Tongue (tissue), 2 donors: ENCODE results near the gene GTF3C2. TPM values are rescaled to one million over a fixed set of nuclear protein-coding genes. Genes with fewer than 3 reads are reported as not detected.

ENCODE experiments used
- DNase-seq: peaks from one replicate; pipeline ENCODE4 v3.0.0-alpha.2; 2015
- total RNA-seq: library from RNA; depleted of rRNA; stranded (reverse); fragments of >200 nt; gene quantifications from one replicate; pipeline ENCODE4 v1.2.3, GENCODE V29; 2014

Gene GTF3C2
- total RNA-seq, 1 donor from 2014 or later, result 30.3 TPM

DNA sequence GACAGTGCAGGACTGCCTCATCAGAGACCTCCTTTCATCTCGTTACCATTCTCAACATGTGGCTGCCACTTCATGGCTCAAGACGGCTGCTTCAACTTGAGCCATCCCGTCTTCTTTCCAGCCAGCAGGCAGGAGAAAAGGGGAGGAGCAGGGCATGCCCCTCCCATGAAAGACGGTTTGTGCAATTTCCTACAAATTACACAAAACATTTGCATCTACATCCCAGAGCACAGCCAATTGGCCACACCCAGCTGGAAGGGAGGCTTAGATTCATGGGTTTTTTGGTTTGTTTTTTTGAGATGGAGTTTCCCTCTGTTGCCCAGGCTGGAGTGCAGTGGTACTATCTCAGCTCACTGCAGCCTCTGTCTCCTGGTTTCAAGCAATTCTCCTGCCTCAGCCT lies 60.1 kb downstream of the GTF3C2 start:
- no peak for DNase-seq

DNA sequence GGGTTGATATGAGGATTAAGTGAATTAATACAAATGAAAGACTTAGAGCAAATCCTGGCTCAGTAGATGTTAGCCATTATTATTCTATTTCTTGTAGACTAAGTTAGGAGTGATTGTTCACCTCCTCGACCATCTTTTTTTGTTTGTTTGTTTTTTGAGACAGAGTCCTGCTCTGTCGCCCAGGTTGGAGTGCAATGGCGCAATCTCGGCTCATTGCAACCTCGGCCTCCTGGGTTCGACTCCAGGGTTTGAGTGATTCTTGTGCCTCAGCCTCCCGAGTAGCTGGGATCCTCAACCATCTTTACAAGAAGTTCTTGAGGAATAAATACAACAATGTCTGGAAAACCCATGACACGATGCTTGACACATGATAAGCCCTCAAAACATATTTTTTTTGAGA lies 61.6 kb downstream of the GTF3C2 start:
- DNase-seq, result no peak

DNA sequence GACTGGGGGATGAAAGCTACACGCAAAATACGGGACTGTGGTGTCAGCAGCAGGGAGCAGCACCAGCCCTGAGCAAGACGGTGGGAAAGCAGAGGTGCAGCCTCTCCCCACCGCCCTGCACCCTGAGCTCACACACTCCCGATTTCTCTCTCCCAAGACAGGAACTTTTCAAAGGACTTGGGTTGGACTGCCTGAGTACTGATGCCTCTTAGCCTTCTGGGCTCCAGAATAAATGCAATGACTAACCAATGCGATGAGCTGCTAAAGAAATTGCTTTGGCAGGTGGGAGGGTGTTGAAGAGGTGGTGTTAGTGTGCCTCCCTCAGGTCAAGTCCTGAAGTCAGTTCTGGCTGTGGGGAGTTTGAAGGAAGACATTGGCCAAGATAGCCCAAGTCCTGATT lies 64.7 kb downstream of the GTF3C2 start:
- no peak for DNase-seq

DNA sequence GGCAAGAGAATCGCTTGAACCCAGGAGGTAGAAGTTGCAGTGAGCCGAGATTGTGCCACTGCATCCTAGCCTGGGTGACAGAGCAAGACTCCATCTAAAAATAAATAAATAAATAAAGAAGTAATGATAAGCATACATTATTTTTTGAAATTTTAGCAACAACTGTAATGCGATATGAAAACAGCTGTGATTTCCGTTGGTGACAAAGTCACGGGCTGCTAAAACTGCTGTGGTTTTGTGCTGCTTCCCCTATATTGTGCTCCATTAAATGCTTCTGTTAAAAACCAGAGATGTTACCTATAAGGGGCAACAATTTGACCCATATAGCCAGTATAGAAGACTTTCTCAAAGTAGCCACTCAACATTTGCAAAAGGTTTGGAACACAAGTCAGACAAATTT lies 66.0 kb downstream of the GTF3C2 start:
- no peak for DNase-seq

DNA sequence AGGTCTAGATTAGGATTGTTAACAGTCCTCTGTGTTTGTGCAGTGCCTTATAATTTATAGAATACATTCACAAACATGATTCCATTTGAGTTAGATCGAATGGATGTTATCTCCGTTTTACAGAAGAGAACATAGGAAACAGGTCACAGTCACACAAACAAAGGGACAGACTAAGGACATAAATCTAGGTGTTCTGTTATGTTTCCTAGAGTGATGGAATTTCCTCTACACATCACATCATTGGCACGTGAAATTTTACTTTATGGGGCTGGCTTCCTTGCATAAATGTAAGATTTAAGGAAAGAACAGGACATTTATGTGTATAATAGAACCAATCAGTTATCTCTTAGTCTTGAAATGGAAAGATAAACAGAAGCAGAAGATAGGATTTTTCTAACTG lies 68.0 kb downstream of the GTF3C2 start:
- no peak for DNase-seq

DNA sequence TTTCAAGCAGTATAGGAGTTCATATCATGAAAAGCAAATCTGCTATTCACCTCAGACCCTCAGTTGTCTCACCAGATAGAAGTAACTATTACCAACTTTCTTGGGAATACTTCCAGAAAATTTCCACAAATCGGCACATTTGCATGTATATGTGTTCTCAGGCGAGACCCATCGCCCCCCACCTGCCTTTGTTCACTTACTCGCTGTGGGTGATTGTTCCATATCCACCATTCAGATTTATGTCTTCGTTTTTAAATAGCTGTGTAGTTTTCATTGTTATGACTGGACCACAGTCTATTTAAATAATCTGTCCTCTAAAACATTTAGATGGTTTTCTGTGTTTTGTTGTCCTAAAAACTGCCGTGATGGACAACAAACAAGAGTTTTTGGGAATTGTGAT lies 71.1 kb downstream of the GTF3C2 start:
- DNase-seq, result no peak

DNA sequence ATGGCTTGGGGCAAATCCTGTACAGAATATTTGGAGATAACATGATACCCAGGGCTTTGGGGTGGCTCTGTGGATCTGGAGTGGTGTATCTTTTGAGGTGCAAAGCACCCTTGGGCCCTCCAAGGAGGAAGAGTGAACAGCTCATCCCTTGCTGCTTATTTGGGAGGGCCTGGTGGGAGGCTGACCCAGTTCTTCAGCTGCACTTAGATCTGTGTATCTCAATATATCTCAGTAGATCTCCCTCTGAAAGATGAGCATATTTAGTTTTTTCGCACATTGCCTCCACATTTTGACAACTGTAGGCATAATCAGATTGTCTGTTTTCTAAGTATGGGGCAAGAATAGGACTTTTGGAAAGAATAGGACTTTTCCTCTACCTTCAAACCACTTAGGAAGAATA lies 71.6 kb downstream of the GTF3C2 start:
- no peak for DNase-seq

DNA sequence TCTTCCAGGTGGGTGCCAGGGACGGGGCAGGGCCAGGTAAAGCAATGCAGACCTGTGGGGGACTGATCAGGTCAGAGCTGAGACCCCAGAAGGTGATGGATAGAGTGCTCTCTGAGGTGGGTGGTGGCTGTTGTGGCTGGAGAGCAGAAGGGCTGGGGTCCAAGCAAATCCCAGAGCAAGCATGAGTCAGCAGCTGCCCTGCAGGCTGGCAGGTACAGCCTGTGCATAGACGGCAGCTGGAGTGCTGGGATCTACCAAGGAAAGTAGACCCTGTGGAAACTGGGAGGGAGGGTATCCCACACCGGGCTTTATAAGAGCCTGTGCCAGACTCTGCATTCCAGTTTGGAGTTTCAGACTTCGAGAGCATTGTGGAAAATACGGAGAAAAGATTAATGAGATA lies 73.7 kb downstream of the GTF3C2 start:
- DNase-seq, result peak; percentile 32

DNA sequence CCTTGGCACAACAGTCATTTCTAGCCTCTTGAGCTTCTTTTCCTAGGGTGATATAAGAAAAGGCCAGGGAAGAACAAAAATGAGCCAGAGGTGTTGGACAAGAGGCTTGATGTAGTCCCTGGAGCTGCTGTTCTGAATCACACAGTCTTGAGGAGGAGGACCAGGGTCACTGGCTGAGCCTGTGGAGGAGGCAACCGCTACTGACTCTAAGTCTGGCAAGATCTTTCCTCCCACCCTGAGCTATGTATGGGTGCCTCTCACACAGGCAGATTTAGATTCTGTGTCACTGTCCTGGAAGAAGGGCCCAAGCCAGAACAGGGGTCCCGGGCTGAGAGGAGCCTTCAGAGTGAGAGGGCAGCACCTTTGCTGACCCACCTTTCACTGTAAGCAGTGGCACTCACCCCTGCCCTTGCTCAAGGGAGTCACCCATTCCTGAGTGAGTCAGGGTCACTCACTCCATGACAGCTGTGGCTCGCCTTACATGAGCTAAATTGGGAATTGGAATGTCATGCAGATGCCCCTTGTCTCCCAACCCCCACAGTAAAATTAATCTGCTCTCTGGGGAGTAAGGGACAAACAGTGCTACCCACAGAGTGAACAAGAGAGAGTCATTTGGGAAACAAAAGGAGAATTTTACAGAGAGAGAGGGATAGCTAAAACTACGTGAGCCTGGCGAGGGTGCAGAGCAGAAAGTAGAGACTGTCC lies 74.6 kb downstream of the GTF3C2 start, which contains the start of gene TRIM54:
TSS of gene TRIM54 (plus strand) at position 575 of the 705 bp plus-strand sequence. CDS start 303 bp downstream, outside the sequence.
- peak; percentile 75 for DNase-seq

DNA sequence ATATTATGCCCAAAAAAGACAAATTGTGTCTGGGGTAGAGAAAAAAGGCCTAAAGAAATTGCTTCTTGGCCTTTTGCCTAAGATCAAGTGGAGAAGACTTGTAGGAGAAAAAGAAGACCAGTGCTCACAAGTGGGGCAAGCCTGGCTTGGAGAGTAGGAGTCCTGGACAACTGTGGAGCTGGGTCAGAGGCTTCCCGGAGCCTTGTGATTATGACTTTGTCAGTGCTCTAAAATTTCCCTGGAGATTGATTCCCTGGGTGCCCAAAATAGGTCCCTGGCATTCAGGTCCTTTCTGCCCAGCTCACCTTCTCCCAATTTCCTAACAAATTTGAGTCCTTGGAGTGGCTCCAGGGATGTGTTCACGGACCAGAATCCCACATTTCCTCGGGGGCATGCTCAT lies 75.1 kb downstream of the GTF3C2 start:
- no peak for DNase-seq

DNA sequence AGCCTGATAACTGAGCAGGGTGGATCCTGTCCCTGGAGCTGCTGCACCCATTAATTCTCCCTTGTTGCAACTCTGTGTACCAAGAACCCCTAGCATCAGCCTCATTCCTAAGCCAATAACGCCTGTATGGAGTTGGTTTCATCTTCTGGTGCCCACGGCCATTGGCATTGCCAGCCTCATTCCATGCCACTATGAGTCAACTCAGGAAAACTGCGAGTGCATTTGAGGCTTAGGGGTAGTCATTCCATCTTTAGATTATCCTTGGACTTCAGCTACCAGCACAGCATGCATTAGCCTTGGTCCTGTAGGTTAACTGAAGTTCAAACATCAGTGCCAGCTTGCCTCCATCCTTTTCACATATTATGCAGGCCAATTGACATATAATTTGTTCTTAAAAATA lies 75.7 kb downstream of the GTF3C2 start:
- no peak for DNase-seq

DNA sequence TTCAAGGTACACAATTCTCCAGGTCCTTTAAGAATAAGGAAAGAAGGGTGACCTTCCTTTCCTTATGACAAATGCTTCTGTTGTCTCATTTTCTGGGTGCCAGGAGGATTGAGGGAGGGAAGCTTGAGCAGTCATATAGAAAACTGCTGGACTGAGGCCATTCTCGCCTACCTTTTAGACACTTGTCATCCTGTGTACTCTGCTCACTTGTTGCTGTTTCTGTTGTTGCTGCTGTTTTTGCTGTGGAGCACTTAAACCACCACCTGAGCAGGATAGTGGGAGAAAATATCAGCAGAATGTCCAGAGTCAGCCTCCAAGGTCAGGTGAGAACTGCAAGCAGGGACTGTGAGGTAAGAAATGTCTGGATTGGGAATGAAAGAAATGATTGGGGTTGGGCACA lies 78.6 kb downstream of the GTF3C2 start:
- no peak for DNase-seq

Other genes with a start within 250 kb of the GTF3C2 start
- 1.6 TPM for gene CGREF1, start 237.6 kb downstream of the GTF3C2 start, total RNA-seq
- 1.3 TPM for gene ABHD1, start 232.9 kb downstream of the GTF3C2 start, total RNA-seq
- 52.6 TPM for gene PREB, start 222.1 kb downstream of the GTF3C2 start, total RNA-seq
- gene PRR30, start 217.4 kb downstream of the GTF3C2 start, total RNA-seq, result not detected
- not detected for gene TCF23, start 207.8 kb downstream of the GTF3C2 start, total RNA-seq
- gene ATRAID, start 144.7 kb downstream of the GTF3C2 start, total RNA-seq, result 114 TPM
- 26.1 TPM for gene SLC5A6, start 144.5 kb downstream of the GTF3C2 start, total RNA-seq
- 33.7 TPM for gene CAD, start 139.4 kb downstream of the GTF3C2 start, total RNA-seq
- not detected for gene SLC30A3, start 93.7 kb downstream of the GTF3C2 start, total RNA-seq
- gene DNAJC5G, start 81.3 kb downstream of the GTF3C2 start, total RNA-seq, result not detected
- 40.5 TPM for gene TRIM54, start 74.3 kb downstream of the GTF3C2 start, total RNA-seq
- gene UCN, start 48.3 kb downstream of the GTF3C2 start, total RNA-seq, result not detected
- 34.6 TPM for gene MPV17, start 33.7 kb downstream of the GTF3C2 start, total RNA-seq
- gene EIF2B4, start 13.6 kb upstream of the GTF3C2 start, total RNA-seq, result 21.2 TPM
- gene SNX17, start 13.9 kb upstream of the GTF3C2 start, total RNA-seq, result 80.9 TPM
- gene ZNF513, start 24.0 kb upstream of the GTF3C2 start, total RNA-seq, result 9.4 TPM
- 41.3 TPM for gene PPM1G, start 52.8 kb upstream of the GTF3C2 start, total RNA-seq
- 93.0 TPM for gene NRBP1, start 71.9 kb upstream of the GTF3C2 start, total RNA-seq
- 6.2 TPM for gene KRTCAP3, start 85.6 kb upstream of the GTF3C2 start, total RNA-seq
- gene IFT172, start 133.0 kb upstream of the GTF3C2 start, total RNA-seq, result 23.1 TPM
- 9.5 TPM for gene FNDC4, start 138.4 kb upstream of the GTF3C2 start, total RNA-seq
- gene GCKR, start 140.1 kb upstream of the GTF3C2 start, total RNA-seq, result not detected
- 62.3 TPM for gene ZNF512, start 226.3 kb upstream of the GTF3C2 start, total RNA-seq